Activated T-helper 17 cell treated with anti-CD3 and anti-CD28 coated beads, Interleukin-2, amount 50 U/mL, for 72 hours (primary cell): ENCODE data around the gene CACNA1C. TPM values are rescaled to one million over a fixed set of nuclear protein-coding genes. Genes with fewer than 3 reads are reported as not detected.

Source experiments
- ATAC-seq: fragments of 150-1000 bp; cut with Tn5 transposase; replicated peaks from 2 replicates; pipeline ENCODE4 v1.10.0; 2021; ENCODE audit warnings: mild to moderate bottlenecking, moderate library complexity
- H3K27ac Mint-ChIP-seq: one replicate; pipeline ENCODE4 v1.8.0; 2022; ENCODE audit warnings: mixed read lengths
- H3K27me3 Mint-ChIP-seq: one replicate; pipeline ENCODE4 v1.8.0; 2022; ENCODE audit warnings: mixed read lengths
- H3K36me3 Mint-ChIP-seq: one replicate; pipeline ENCODE4 v1.8.0; 2022; ENCODE audit warnings: low read depth, mild to moderate bottlenecking, mixed read lengths
- H3K4me1 Mint-ChIP-seq: one replicate; pipeline ENCODE4 v1.8.0; 2022; ENCODE audit warnings: mixed read lengths
- H3K4me3 Mint-ChIP-seq: one replicate; pipeline ENCODE4 v1.8.0; 2022; ENCODE audit warnings: mild to moderate bottlenecking, mixed read lengths
- H3K9me3 Mint-ChIP-seq: one replicate; pipeline ENCODE4 v1.8.0; 2022; ENCODE audit warnings: mixed read lengths
- total RNA-seq, 2 donors: library from RNA; stranded (reverse); gene quantifications; one replicate each; pipeline ENCODE4 v1.2.3, GENCODE V29; 2022

CACNA1C gene
- total RNA-seq, 2 donors from 2014 or later: 0.04 to 0.21 TPM

GRCh38 chr12:2552000-2552756 lies 499.4 kb downstream of the CACNA1C start:
- H3K27me3 Mint-ChIP-seq: peaks cover 17% of the 10 kb centered on the region
- no peaks in the 10 kb centered on the region for H3K9me3 Mint-ChIP-seq
- H3K4me3 Mint-ChIP-seq: no peak overlapping the region
- H3K36me3 Mint-ChIP-seq: no peaks in the 10 kb centered on the region
- no peaks in the 10 kb centered on the region for H3K4me1 Mint-ChIP-seq
- H3K27ac Mint-ChIP-seq: no peak overlapping the region
- ATAC-seq: no peak

GRCh38 chr12:2553388-2554126 lies 500.8 kb downstream of the CACNA1C start:
- Mint-ChIP-seq H3K27me3 (peaks cover 17% of the 10 kb centered on the region), H3K27ac (no peak overlapping the region), H3K4me1 (no peaks in the 10 kb centered on the region), H3K9me3 (no peaks in the 10 kb centered on the region), H3K36me3 (no peaks in the 10 kb centered on the region), H3K4me3 (no peak overlapping the region)
- ATAC-seq: peak; percentile 21

- Mint-ChIP-seq H3K4me1 (no peaks in the 10 kb centered on the region), H3K27ac (no peak overlapping the region), H3K36me3 (no peaks in the 10 kb centered on the region), H3K4me3 (no peak overlapping the region), H3K27me3 (peaks cover 18% of the 10 kb centered on the region), H3K9me3 (no peaks in the 10 kb centered on the region)
- no peak for ATAC-seq
These were observed 502.8 kb downstream of the CACNA1C start for GRCh38 chr12:2555487-2556082.

GRCh38 chr12:2557597-2557996 lies 504.8 kb downstream of the CACNA1C start:
- Mint-ChIP-seq H3K36me3 (no peaks in the 10 kb centered on the region), H3K4me1 (no peaks in the 10 kb centered on the region), H3K27me3 (peaks cover 22% of the 10 kb centered on the region), H3K4me3 (no peak overlapping the region), H3K9me3 (no peaks in the 10 kb centered on the region), H3K27ac (no peak overlapping the region)
- ATAC-seq: no peak

GRCh38 chr12:2559931-2560330 lies 507.1 kb downstream of the CACNA1C start:
- no peaks in the 10 kb centered on the region for H3K9me3 Mint-ChIP-seq
- H3K4me3 Mint-ChIP-seq: no peak overlapping the region
- H3K36me3 Mint-ChIP-seq: no peaks in the 10 kb centered on the region
- H3K27ac Mint-ChIP-seq: no peak overlapping the region
- no peaks in the 10 kb centered on the region for H3K4me1 Mint-ChIP-seq
- peaks cover 32% of the 10 kb centered on the region for H3K27me3 Mint-ChIP-seq
- ATAC-seq: no peak

GRCh38 chr12:2560356-2560755 lies 507.6 kb downstream of the CACNA1C start:
- no peaks in the 10 kb centered on the region for H3K9me3 Mint-ChIP-seq
- no peak overlapping the region for H3K4me3 Mint-ChIP-seq
- no peak for ATAC-seq
- no peaks in the 10 kb centered on the region for H3K4me1 Mint-ChIP-seq
- no peak overlapping the region for H3K27ac Mint-ChIP-seq
- H3K27me3 Mint-ChIP-seq: peaks cover 32% of the 10 kb centered on the region
- H3K36me3 Mint-ChIP-seq: no peaks in the 10 kb centered on the region

GRCh38 chr12:2561367-2561766 lies 508.6 kb downstream of the CACNA1C start:
- ATAC-seq: no peak
- no peaks in the 10 kb centered on the region for H3K4me1 Mint-ChIP-seq
- no peak overlapping the region for H3K27ac Mint-ChIP-seq
- no peaks in the 10 kb centered on the region for H3K36me3 Mint-ChIP-seq
- H3K27me3 Mint-ChIP-seq: peaks cover 29% of the 10 kb centered on the region
- H3K9me3 Mint-ChIP-seq: no peaks in the 10 kb centered on the region
- no peak overlapping the region for H3K4me3 Mint-ChIP-seq

- no peak overlapping the region for H3K4me3 Mint-ChIP-seq
- H3K27me3 Mint-ChIP-seq: peaks cover 22% of the 10 kb centered on the region
- no peak overlapping the region for H3K27ac Mint-ChIP-seq
- no peaks in the 10 kb centered on the region for H3K36me3 Mint-ChIP-seq
- no peak for ATAC-seq
- no peaks in the 10 kb centered on the region for H3K4me1 Mint-ChIP-seq
- H3K9me3 Mint-ChIP-seq: no peaks in the 10 kb centered on the region
These were observed 509.6 kb downstream of the CACNA1C start for GRCh38 chr12:2562400-2562799.

- no peak overlapping the region for H3K27ac Mint-ChIP-seq
- H3K9me3 Mint-ChIP-seq: no peaks in the 10 kb centered on the region
- H3K27me3 Mint-ChIP-seq: peaks cover 18% of the 10 kb centered on the region
- no peaks in the 10 kb centered on the region for H3K4me1 Mint-ChIP-seq
- no peak for ATAC-seq
- H3K36me3 Mint-ChIP-seq: no peaks in the 10 kb centered on the region
- no peak overlapping the region for H3K4me3 Mint-ChIP-seq
These were observed 510.9 kb downstream of the CACNA1C start for GRCh38 chr12:2563709-2564108.

- peaks cover 18% of the 10 kb centered on the region for H3K27me3 Mint-ChIP-seq
- no peaks in the 10 kb centered on the region for H3K9me3 Mint-ChIP-seq
- no peak overlapping the region for H3K4me3 Mint-ChIP-seq
- no peak for ATAC-seq
- H3K36me3 Mint-ChIP-seq: no peaks in the 10 kb centered on the region
- no peak overlapping the region for H3K27ac Mint-ChIP-seq
- no peaks in the 10 kb centered on the region for H3K4me1 Mint-ChIP-seq
These were observed 513.4 kb downstream of the CACNA1C start for GRCh38 chr12:2566161-2566560.

GRCh38 chr12:2567711-2568110 lies 514.9 kb downstream of the CACNA1C start:
- H3K27me3 Mint-ChIP-seq: peaks cover 14% of the 10 kb centered on the region
- no peak for ATAC-seq
- H3K36me3 Mint-ChIP-seq: no peaks in the 10 kb centered on the region
- H3K9me3 Mint-ChIP-seq: no peaks in the 10 kb centered on the region
- H3K27ac Mint-ChIP-seq: no peak overlapping the region
- no peaks in the 10 kb centered on the region for H3K4me1 Mint-ChIP-seq
- H3K4me3 Mint-ChIP-seq: no peak overlapping the region

- Mint-ChIP-seq H3K4me1 (no peaks in the 10 kb centered on the region), H3K9me3 (no peaks in the 10 kb centered on the region), H3K4me3 (no peak overlapping the region), H3K27me3 (peaks cover 18% of the 10 kb centered on the region), H3K36me3 (no peaks in the 10 kb centered on the region), H3K27ac (no peak overlapping the region)
- no peak for ATAC-seq
These were observed 517.8 kb downstream of the CACNA1C start for GRCh38 chr12:2570562-2570961.

GRCh38 chr12:2574355-2574935 lies 521.7 kb downstream of the CACNA1C start:
- Mint-ChIP-seq H3K9me3 (no peaks in the 10 kb centered on the region), H3K36me3 (no peaks in the 10 kb centered on the region), H3K27ac (no peak overlapping the region), H3K4me1 (no peaks in the 10 kb centered on the region), H3K27me3 (peaks cover 27% of the 10 kb centered on the region), H3K4me3 (no peak overlapping the region)
- no peak for ATAC-seq

- Mint-ChIP-seq H3K36me3 (no peaks in the 10 kb centered on the region), H3K27me3 (peaks cover 30% of the 10 kb centered on the region), H3K4me1 (no peaks in the 10 kb centered on the region), H3K4me3 (no peak overlapping the region), H3K27ac (no peak overlapping the region), H3K9me3 (no peaks in the 10 kb centered on the region)
- ATAC-seq: no peak
These were observed 522.5 kb downstream of the CACNA1C start for GRCh38 chr12:2575245-2575644.
